GM12891 (cell line): ENCODE data around the gene NR2C2.

ENCODE experiments used
- POLR2AphosphoS5 ChIP-seq: IDR thresholded peaks from 2 replicates; pipeline ENCODE4 v1.6.1; 2011; ENCODE audit warnings: low read depth, low read length, control low read depth
- TAF1 ChIP-seq: IDR thresholded peaks from 2 replicates; pipeline ENCODE4 v1.6.1; 2011; ENCODE audit warnings: low read depth, low read length, control low read depth

GRCh38 chr3:15050405-15051092 lies 103.2 kb downstream of the NR2C2 start:
- TF ChIP-seq POLR2AphosphoS5 = no peak
- TF ChIP-seq TAF1 = no peak
